DMS79 treated with DMSO at 0.1 percent for 48 hours (cell line): Measurements from ENCODE around the gene EEFSEC.

Experiments used
- DNase-seq: peaks from one replicate; lab custom pipeline; 2025; lab: John Stamatoyannopoulos, UW

Gene EEFSEC

GRCh38 chr3:128447561-128448013 is 294.3 kb downstream of the EEFSEC start:
- no peak for DNase-seq

- DNase-seq: no peak
These were observed 295.2 kb downstream of the EEFSEC start for GRCh38 chr3:128448491-128448890.

- DNase-seq: no peak
These were observed 295.9 kb downstream of the EEFSEC start for GRCh38 chr3:128449111-128449638.

- no peak for DNase-seq
These were observed 298.8 kb downstream of the EEFSEC start for GRCh38 chr3:128452120-128452519.

GRCh38 chr3:128452678-128453275 is 299.5 kb downstream of the EEFSEC start:
- no peak for DNase-seq

GRCh38 chr3:128453501-128454309 is 300.4 kb downstream of the EEFSEC start:
- DNase-seq: no peak

- DNase-seq: no peak
These were observed 301.0 kb downstream of the EEFSEC start for GRCh38 chr3:128454310-128454618.

GRCh38 chr3:128455116-128455515 is 301.8 kb downstream of the EEFSEC start:
- no peak for DNase-seq

- DNase-seq: no peak
These were observed 302.8 kb downstream of the EEFSEC start for GRCh38 chr3:128455786-128456748.

- DNase-seq: no peak
These were observed 303.8 kb downstream of the EEFSEC start for GRCh38 chr3:128456776-128457715.

GRCh38 chr3:128457937-128458336 is 304.7 kb downstream of the EEFSEC start:
- DNase-seq: no peak
